Loucy (cell line): ENCODE data around the gene ARIH1.

ENCODE experiments used
- CTCF ChIP-seq: fragments of 200-600 bp; sonication (generic); conservative IDR thresholded peaks from 2 replicates; pipeline ENCODE4 v1.5.1; 2014; ENCODE audit warnings: mild to moderate bottlenecking, antibody characterized with exemption, low read length
- EZH2phosphoT487 ChIP-seq: fragments of 200-600 bp; IDR thresholded peaks from 2 replicates; pipeline ENCODE4 v1.6.1; 2018; ENCODE audit warnings: antibody characterized with exemption, mild to moderate bottlenecking, moderate library complexity, borderline replicate concordance

GRCh38 chr15:72593838-72594237 lies 119.7 kb downstream of the ARIH1 start:
- no peak for TF ChIP-seq CTCF
- TF ChIP-seq EZH2phosphoT487 = no peak
